ENCODE measurements around the gene LONRF3. TPM values are rescaled to one million over a fixed set of nuclear protein-coding genes. Genes with fewer than 3 reads are reported as not detected.

The LONRF3 gene
- total RNA-seq, 2 donors from 2014 or later = 7.4 to 7.8 TPM

DNA sequence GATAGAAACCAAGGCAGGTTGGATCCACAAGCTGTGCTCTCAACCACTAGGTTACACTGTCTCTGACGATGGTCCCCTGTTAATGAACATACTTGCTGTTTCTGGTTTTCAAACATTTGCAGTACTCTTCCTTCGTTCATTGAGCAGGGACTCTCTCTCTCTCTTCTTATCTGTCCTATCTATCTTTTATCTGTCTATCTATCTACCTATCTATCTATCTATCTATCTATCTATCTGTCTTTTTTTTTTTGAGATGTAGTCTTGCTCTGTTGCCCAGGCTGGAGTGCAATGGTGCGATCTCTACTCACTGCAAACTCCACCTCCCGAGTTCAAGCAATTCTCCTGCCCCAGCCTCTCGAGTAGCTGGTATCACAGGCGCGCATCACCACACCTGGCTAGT, 89.0 kb downstream of the LONRF3 start:
- DNase-seq = no peak
- no peaks in the 10 kb centered on the region for H3K9me3 ChIP-seq
- H3K4me3 ChIP-seq = no peak overlapping the region
- no peak for TF ChIP-seq CTCF (IDR thresholded peaks at IDR 0.05)
- intact Hi-C loops (cut with DNase I) = no loop called here
- no peaks in the 10 kb centered on the region for H3K27me3 ChIP-seq
- H3K9ac ChIP-seq (ENCODE audit: low read depth in 2 of 2, low read length in 2 of 2) = no peak overlapping the region
- no peaks in the 10 kb centered on the region for H3K4me1 ChIP-seq
- no peaks in the 10 kb centered on the region for H3K36me3 ChIP-seq
- H3K27ac ChIP-seq = no peak overlapping the region

GRCh38 chrX:119067023-119067739, 92.8 kb downstream of the LONRF3 start:
- no peaks in the 10 kb centered on the region for H3K4me1 ChIP-seq
- no peaks in the 10 kb centered on the region for H3K36me3 ChIP-seq
- H3K4me3 ChIP-seq = no peak overlapping the region
- DNase-seq = peak; percentile 47
- intact Hi-C loops (cut with DNase I) = loop anchor here (5.0 kb wide), 1 partner anchor 225 kb away; no protein-coding TSS in a partner anchor
- H3K9me3 ChIP-seq = no peaks in the 10 kb centered on the region
- peak; percentile 39 for TF ChIP-seq CTCF (IDR thresholded peaks at IDR 0.05)
- H3K27me3 ChIP-seq = no peaks in the 10 kb centered on the region
- H3K9ac ChIP-seq (ENCODE audit: low read depth in 2 of 2, low read length in 2 of 2) = no peak overlapping the region
- H3K27ac ChIP-seq = no peak overlapping the region

Other genes with a start within 250 kb of the LONRF3 start
- gene IL13RA1, start 247.0 kb upstream of the LONRF3 start, total RNA-seq = 100 to 1,000 TPM in 1 of 2 donors, 10 to 100 TPM in 1; 52.8 to 119 TPM
- under 1 TPM in 1 of 2 donors, not detected in 1; 0.37 TPM for gene ZCCHC12, start 150.8 kb upstream of the LONRF3 start, total RNA-seq
- not detected for gene CT47C1, start 98.4 kb downstream of the LONRF3 start, total RNA-seq
- not detected for gene KIAA1210, start 153.2 kb downstream of the LONRF3 start, total RNA-seq

Measured in colonic mucosa (tissue), 4 donors.